ENCODE measurements around the gene GSK3B. TPM values are rescaled to one million over a fixed set of nuclear protein-coding genes. Genes with fewer than 3 reads are reported as not detected.

GSK3B gene
- total RNA-seq, 3 donors from 2014 or later = 34.6 to 46.1 (median 42.0) TPM

GRCh38 chr3:120070263-120070981, 23.8 kb downstream of the GSK3B start:
- Histone ChIP-seq H3K27ac (no peak overlapping the region), H3K9me3 (no peaks in the 10 kb centered on the region), H3K4me3 (no peak overlapping the region), H3K36me3 (no peaks in the 10 kb centered on the region), H3K27me3 (no peaks in the 10 kb centered on the region), H3K4me1 (no peaks in the 10 kb centered on the region)
- intact Hi-C loops (cut with DNase I; ENCODE audit: low total_unique reads) = no loop called here
- no peak for DNase-seq (ENCODE audit: low spot score in 2 of 2)
- no peak for TF ChIP-seq POLR2A (IDR thresholded peaks at IDR 0.05)
- TF ChIP-seq CTCF (IDR thresholded peaks at IDR 0.05) = no peak
- no peak for TF ChIP-seq POLR2AphosphoS5 (IDR thresholded peaks at IDR 0.05)

GRCh38 chr3:120067083-120067482, 27.2 kb downstream of the GSK3B start:
- intact Hi-C loops (cut with DNase I; ENCODE audit: low total_unique reads) = no loop called here
- Histone ChIP-seq H3K27ac (no peak overlapping the region), H3K9me3 (no peaks in the 10 kb centered on the region), H3K4me3 (no peak overlapping the region), H3K36me3 (no peaks in the 10 kb centered on the region), H3K27me3 (no peaks in the 10 kb centered on the region), H3K4me1 (no peaks in the 10 kb centered on the region)
- DNase-seq (ENCODE audit: low spot score in 2 of 2) = no peak
- TF ChIP-seq POLR2A (IDR thresholded peaks at IDR 0.05) (no peak), CTCF (IDR thresholded peaks at IDR 0.05) (no peak), POLR2AphosphoS5 (IDR thresholded peaks at IDR 0.05) (no peak)

GRCh38 chr3:120066634-120067033, 27.6 kb downstream of the GSK3B start:
- DNase-seq (ENCODE audit: low spot score in 2 of 2) = no peak
- intact Hi-C loops (cut with DNase I; ENCODE audit: low total_unique reads) = no loop called here

GRCh38 chr3:120064641-120065040, 29.6 kb downstream of the GSK3B start:
- no peaks in the 10 kb centered on the region for H3K9me3 ChIP-seq
- no peak for DNase-seq (ENCODE audit: low spot score in 2 of 2)
- H3K36me3 ChIP-seq = no peaks in the 10 kb centered on the region
- no peak overlapping the region for H3K27ac ChIP-seq
- no peaks in the 10 kb centered on the region for H3K27me3 ChIP-seq
- no peak overlapping the region for H3K4me3 ChIP-seq
- TF ChIP-seq POLR2AphosphoS5 (IDR thresholded peaks at IDR 0.05) (no peak), POLR2A (IDR thresholded peaks at IDR 0.05) (no peak), CTCF (IDR thresholded peaks at IDR 0.05) (no peak)
- intact Hi-C loops (cut with DNase I; ENCODE audit: low total_unique reads) = no loop called here
- H3K4me1 ChIP-seq = no peaks in the 10 kb centered on the region

More at GRCh38 chr3:120066634-120067033, 27.6 kb downstream of the GSK3B start:
- no peak overlapping the region for H3K4me3 ChIP-seq
- H3K36me3 ChIP-seq = no peaks in the 10 kb centered on the region
- no peaks in the 10 kb centered on the region for H3K4me1 ChIP-seq
- TF ChIP-seq POLR2AphosphoS5 (IDR thresholded peaks at IDR 0.05) (no peak), CTCF (IDR thresholded peaks at IDR 0.05) (no peak), POLR2A (IDR thresholded peaks at IDR 0.05) (no peak)
- no peaks in the 10 kb centered on the region for H3K9me3 ChIP-seq
- H3K27me3 ChIP-seq = no peaks in the 10 kb centered on the region
- H3K27ac ChIP-seq = no peak overlapping the region

GRCh38 chr3:120062474-120062873, 31.8 kb downstream of the GSK3B start:
- Histone ChIP-seq H3K4me1 (no peaks in the 10 kb centered on the region), H3K9me3 (no peaks in the 10 kb centered on the region), H3K36me3 (no peaks in the 10 kb centered on the region), H3K27me3 (no peaks in the 10 kb centered on the region), H3K4me3 (no peak overlapping the region), H3K27ac (no peak overlapping the region)
- intact Hi-C loops (cut with DNase I; ENCODE audit: low total_unique reads) = no loop called here
- DNase-seq (ENCODE audit: low spot score in 2 of 2) = no peak
- TF ChIP-seq POLR2A (IDR thresholded peaks at IDR 0.05) (no peak), CTCF (IDR thresholded peaks at IDR 0.05) (no peak), POLR2AphosphoS5 (IDR thresholded peaks at IDR 0.05) (no peak)

All from breast epithelium (tissue), 4 donors.